Esophagus muscularis mucosa (tissue), 3 donors: ENCODE data around the gene PLCH1.

Experiments used
- CTCF ChIP-seq, 3 experiments: fragments of 200-600 bp in 2 of 3; fragments of 450-650 bp in 1 of 3; sonication (generic) in 2 of 3; IDR thresholded peaks; one replicate each; pipeline ENCODE4 v1.5.1; 2017 to 2019; ENCODE audit warnings: antibody characterized with exemption in 3 of 3, mild to moderate bottlenecking in 2 of 3, moderate library complexity in 1 of 3
- POLR2A ChIP-seq: fragments of 450-650 bp; IDR thresholded peaks from one replicate; pipeline ENCODE4 v1.6.1; 2017; ENCODE audit warnings: antibody characterized with exemption, moderate library complexity, mild to moderate bottlenecking, low read depth
- POLR2AphosphoS5 ChIP-seq, 2 donors: sonication (generic); formaldehyde crosslinking; IDR thresholded peaks; one replicate each; pipeline ENCODE4 v1.6.1; 2017; ENCODE audit warnings: antibody characterized with exemption in 2 of 2

- TF ChIP-seq CTCF (IDR thresholded peaks at IDR 0.05): no peak
- TF ChIP-seq POLR2AphosphoS5 (IDR thresholded peaks at IDR 0.05): no peak
- no peak for TF ChIP-seq POLR2A
Measured at GRCh38 chr3:155629056-155629455, 115.8 kb downstream of the PLCH1 start.
